ENCODE data around the gene DNAH3. TPM values are rescaled to one million over a fixed set of nuclear protein-coding genes. Genes with fewer than 3 reads are reported as not detected.

The DNAH3 gene
- total RNA-seq, 1 experiment from 2014 or later, result 0.70 TPM

DNA sequence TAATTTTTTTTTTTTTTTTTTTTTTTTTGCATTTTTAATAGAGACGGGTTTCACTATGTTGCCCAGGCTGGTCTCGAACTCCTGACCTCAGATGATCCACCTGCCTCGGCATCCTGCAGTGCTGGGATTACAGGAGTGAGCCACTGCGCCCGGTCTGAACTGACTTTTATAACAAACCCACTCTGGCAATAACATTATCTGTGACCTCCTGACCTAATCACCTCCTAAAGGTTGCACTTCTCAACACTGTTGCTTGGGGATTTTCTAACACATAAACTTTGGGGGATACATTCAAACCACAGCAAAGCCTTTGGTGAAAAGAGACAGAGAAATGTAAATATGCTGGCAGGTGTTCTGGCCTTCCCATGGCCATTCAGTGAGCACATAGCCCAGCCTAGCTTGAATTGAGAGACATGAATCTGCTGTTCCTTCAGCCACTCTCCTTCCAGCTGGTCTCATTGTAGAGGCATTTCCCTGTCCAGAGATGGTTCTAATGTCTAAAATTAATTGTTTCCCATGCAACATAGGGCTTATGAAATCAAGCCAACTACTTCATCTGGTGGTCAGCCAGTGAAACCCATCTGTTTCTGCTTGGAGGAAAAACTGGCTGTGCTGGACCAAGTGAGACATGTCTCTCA, 221.8 kb downstream of the DNAH3 start:
- Histone ChIP-seq H3K27me3 (ENCODE audit: insufficient read depth, low read depth) (no peaks in the 10 kb centered on the region), H3K36me3 (ENCODE audit: low read depth) (no peaks in the 10 kb centered on the region), H3K79me2 (ENCODE audit: low read depth) (no peaks in the 10 kb centered on the region), H3K4me3 (no peak overlapping the region), H3K9me3 (ENCODE audit: insufficient read depth, low read depth) (no peaks in the 10 kb centered on the region), H2AFZ (no peak overlapping the region), H3F3A (ENCODE audit: insufficient read depth, low read depth) (0 out of 2 replicates have a peak, but pooled peaks cover 4% of the 10 kb centered on the region), H3K9me2 (ENCODE audit: insufficient read depth) (no peaks in the 10 kb centered on the region), H3K27ac (no peak overlapping the region), H3K4me1 (replicated peaks; ENCODE audit: insufficient read depth) (no peaks in the 10 kb centered on the region), H3K4me2 (no peak overlapping the region), H4K20me1 (ENCODE audit: insufficient read depth) (no peaks in the 10 kb centered on the region)
- BruUV-seq (replicated peaks), result no TSS peak
- POLR2A ChIA-PET (ENCODE audit: unreplicated experiment), result interaction anchor here (0.6 kb wide), 1 partner anchor 39 kb away, joined by 6 read pairs; no protein-coding TSS in a partner anchor
- intact Hi-C loops (cut with micrococcal nuclease; ENCODE audit: unreplicated experiment), result no loop called here
- CTCF ChIA-PET, result no interaction called here
- DNase-seq, result no peak
- TF ChIP-seq EZH2 (IDR thresholded peaks at IDR 0.05; ENCODE audit: low read depth) (no peak), CTCF (conservative IDR thresholded peaks at IDR 0.05) (no peak)

DNA sequence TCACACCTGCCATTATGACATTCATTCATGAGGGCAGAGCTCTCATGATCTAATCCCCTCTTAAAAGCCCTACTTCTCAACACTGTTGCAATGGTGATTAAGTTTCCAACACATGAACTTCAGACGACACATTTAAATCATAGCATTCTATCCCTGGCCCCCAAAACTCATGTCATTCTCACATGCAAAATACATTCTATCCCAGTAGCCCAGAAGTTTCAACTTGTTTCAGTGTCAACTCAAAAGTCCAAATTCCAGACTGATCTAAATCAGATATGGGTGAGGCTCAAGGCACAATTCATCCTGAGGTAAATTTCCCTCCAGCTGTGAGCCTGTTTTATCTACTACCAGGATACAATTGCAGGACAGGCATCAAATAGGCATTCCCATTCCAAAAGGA, 224.9 kb downstream of the DNAH3 start:
- Histone ChIP-seq H3K4me3 (no peak overlapping the region), H3K36me3 (ENCODE audit: low read depth) (no peaks in the 10 kb centered on the region), H3K4me1 (replicated peaks; ENCODE audit: insufficient read depth) (no peaks in the 10 kb centered on the region), H3K4me2 (no peak overlapping the region), H4K20me1 (ENCODE audit: insufficient read depth) (no peaks in the 10 kb centered on the region), H3F3A (ENCODE audit: insufficient read depth, low read depth) (0 out of 2 replicates have a peak, but pooled peaks cover 6% of the 10 kb centered on the region), H3K27me3 (ENCODE audit: insufficient read depth, low read depth) (no peaks in the 10 kb centered on the region), H2AFZ (no peak overlapping the region), H3K79me2 (ENCODE audit: low read depth) (no peaks in the 10 kb centered on the region), H3K9me2 (ENCODE audit: insufficient read depth) (no peaks in the 10 kb centered on the region), H3K9me3 (ENCODE audit: insufficient read depth, low read depth) (no peaks in the 10 kb centered on the region), H3K27ac (no peak overlapping the region)
- DNase-seq, result no peak
- intact Hi-C loops (cut with micrococcal nuclease; ENCODE audit: unreplicated experiment), result no loop called here
- BruUV-seq (replicated peaks), result no TSS peak
- CTCF ChIA-PET, result interaction anchor here (0.7 kb wide), 1 partner anchor 59 kb away, joined by 3 read pairs; no protein-coding TSS in a partner anchor
- no peak for TF ChIP-seq CTCF (conservative IDR thresholded peaks at IDR 0.05)
- no peak for TF ChIP-seq EZH2 (IDR thresholded peaks at IDR 0.05; ENCODE audit: low read depth)
- POLR2A ChIA-PET (ENCODE audit: unreplicated experiment), result no interaction called here

DNA sequence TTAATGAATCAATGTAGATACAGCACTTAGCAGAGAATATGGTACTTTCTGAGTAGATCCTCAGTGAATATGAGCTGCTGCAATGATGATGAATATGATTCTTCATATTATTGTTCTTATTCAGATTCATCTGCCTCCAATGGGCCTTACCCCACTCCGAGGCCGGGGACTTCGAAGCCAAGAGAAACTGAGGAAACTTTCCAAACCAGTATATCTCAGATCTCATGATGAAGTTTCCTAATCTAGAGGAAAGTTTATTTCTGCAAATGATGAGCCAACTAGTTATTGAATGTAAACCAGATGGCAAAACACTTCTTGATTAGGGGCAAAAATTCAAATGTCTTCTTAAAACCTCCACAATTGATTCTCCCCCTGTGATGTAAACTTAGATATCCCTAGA, 226.8 kb downstream of the DNAH3 start:
- Histone ChIP-seq H3K9me2 (ENCODE audit: insufficient read depth) (no peaks in the 10 kb centered on the region), H3K27me3 (ENCODE audit: insufficient read depth, low read depth) (no peaks in the 10 kb centered on the region), H3K36me3 (ENCODE audit: low read depth) (no peaks in the 10 kb centered on the region), H3K79me2 (ENCODE audit: low read depth) (no peaks in the 10 kb centered on the region), H3K9me3 (ENCODE audit: insufficient read depth, low read depth) (no peaks in the 10 kb centered on the region), H3F3A (ENCODE audit: insufficient read depth, low read depth) (0 out of 2 replicates have a peak, but pooled peaks cover 6% of the 10 kb centered on the region), H4K20me1 (ENCODE audit: insufficient read depth) (no peaks in the 10 kb centered on the region), H3K27ac (no peak overlapping the region), H2AFZ (no peak overlapping the region), H3K4me3 (no peak overlapping the region), H3K4me1 (replicated peaks; ENCODE audit: insufficient read depth) (no peaks in the 10 kb centered on the region), H3K4me2 (no peak overlapping the region)
- intact Hi-C loops (cut with micrococcal nuclease; ENCODE audit: unreplicated experiment), result no loop called here
- CTCF ChIA-PET, result no interaction called here
- no TSS peak for BruUV-seq (replicated peaks)
- POLR2A ChIA-PET (ENCODE audit: unreplicated experiment), result no interaction called here
- TF ChIP-seq CTCF (conservative IDR thresholded peaks at IDR 0.05), result no peak
- TF ChIP-seq EZH2 (IDR thresholded peaks at IDR 0.05; ENCODE audit: low read depth), result no peak
- DNase-seq, result no peak

Measured in PC-9 (cell line).